Panc1 (cell line): ENCODE data around the gene MYL2. TPM values are rescaled to one million over a fixed set of nuclear protein-coding genes. Genes with fewer than 3 reads are reported as not detected.

Source experiments
- ATAC-seq: fragments of 200-7000 bp; cut with Tn5 transposase; 2 replicates; pipeline ENCODE4 v1.9.1; 2020; ENCODE audit warnings: mild to moderate bottlenecking, moderate library complexity
- BruUV-seq: library from RNA; stranded (reverse); fragments of 400-500 nt; replicated peaks from 2 replicates; lab custom pipeline; 2021; lab: Mats Ljungman, UMichigan
- CTCF ChIA-PET: fragments of 300-600 bp; sonication (Branson Sonifier 250); formaldehyde crosslinking; loops from one replicate; lab custom pipeline; 2022; ENCODE audit warnings: antibody characterized with exemption; lab: Charles Lee
- POLR2A ChIA-PET: fragments of 300-600 bp; sonication (Branson Sonifier 250); formaldehyde crosslinking; loops from one replicate; lab custom pipeline; 2022; ENCODE audit warnings: antibody characterized with exemption; lab: Charles Lee
- DNase-seq: peaks from one replicate; pipeline ENCODE4 v3.0.0-alpha.2; 2010; ENCODE audit warnings: low read depth, low spot score
- H3K27ac ChIP-seq: 2 replicates; pipeline ENCODE4 v1.5.1; 2011; ENCODE audit warnings: mild to moderate bottlenecking, low read length, inconsistent platforms
- H3K27me3 ChIP-seq: fragments of 200-500 bp; sonication (Bioruptor generic); 2 replicates; pipeline ENCODE4 v1.6.0; 2014; ENCODE audit warnings: low read length, inconsistent platforms; ENCODE audit not compliant: control insufficient read depth, insufficient read depth
- H3K36me3 ChIP-seq: fragments of 200-500 bp; sonication (Bioruptor generic); 2 replicates; pipeline ENCODE4 v1.5.1; 2014; ENCODE audit warnings: inconsistent platforms, mild to moderate bottlenecking, low read length, moderate library complexity; ENCODE audit not compliant: control insufficient read depth, insufficient read depth
- H3K4me1 ChIP-seq: 2 replicates; pipeline ENCODE4 v1.5.1; 2011; ENCODE audit warnings: inconsistent platforms, mild to moderate bottlenecking, low read length, moderate library complexity; ENCODE audit not compliant: control insufficient read depth, insufficient read depth
- H3K4me3 ChIP-seq, 2 experiments: 2 replicates each; pipeline ENCODE4 v1.5.1; 2011 to 2012; ENCODE audit warnings: low read depth in 2 of 2, low read length in 2 of 2, mild to moderate bottlenecking in 2 of 2, inconsistent platforms in 1 of 2, moderate library complexity in 1 of 2
- H3K9me3 ChIP-seq: fragments of 200-500 bp; sonication (Bioruptor generic); 2 replicates; pipeline ENCODE4 v1.5.1; 2014; ENCODE audit warnings: low read depth, mild to moderate bottlenecking, inconsistent platforms, low read length, moderate library complexity; ENCODE audit not compliant: control insufficient read depth, insufficient read depth
- POLR2AphosphoS5 ChIP-seq: IDR thresholded peaks from 2 replicates; pipeline ENCODE4 v1.6.1; 2012; ENCODE audit warnings: mild to moderate bottlenecking, low read depth, low read length, moderate library complexity
- SIN3A ChIP-seq: IDR thresholded peaks from 2 replicates; pipeline ENCODE4 v1.6.1; 2012; ENCODE audit warnings: low read depth, mild to moderate bottlenecking, low read length, moderate library complexity, borderline replicate concordance; ENCODE audit not compliant: insufficient read depth
- TCF7L2 ChIP-seq: IDR thresholded peaks from 2 replicates; pipeline ENCODE4 v1.6.1; 2011; ENCODE audit warnings: mild to moderate bottlenecking, low read depth, low read length, inconsistent platforms
- in situ Hi-C: cut with HindIII; loops from 2 replicates; pipeline ENCODE4 v1.10.0; 2016; ENCODE audit warnings: low sequenced_read_pairs, low pct_unique_long_range_greater_than_20kb
- intact Hi-C: fragments of 100-400 bp; cut with micrococcal nuclease; formaldehyde crosslinking; loops from one replicate; pipeline ENCODE4 v1.10.0; 2022; ENCODE audit not compliant: unreplicated experiment
- total RNA-seq: library from RNA; stranded (reverse); gene quantifications from one replicate; pipeline ENCODE4 v1.2.1, GENCODE V29; 2021; ENCODE audit not compliant: unreplicated experiment
- TF ChIP-seq, protein P1 (sequence below): fragments of 450-650 bp; IDR thresholded peaks from 2 replicates; pipeline ENCODE4 v1.5.1; 2017; ENCODE audit warnings: mild to moderate bottlenecking

Gene MYL2
- total RNA-seq, 1 experiment from 2014 or later, result not detected

DNA sequence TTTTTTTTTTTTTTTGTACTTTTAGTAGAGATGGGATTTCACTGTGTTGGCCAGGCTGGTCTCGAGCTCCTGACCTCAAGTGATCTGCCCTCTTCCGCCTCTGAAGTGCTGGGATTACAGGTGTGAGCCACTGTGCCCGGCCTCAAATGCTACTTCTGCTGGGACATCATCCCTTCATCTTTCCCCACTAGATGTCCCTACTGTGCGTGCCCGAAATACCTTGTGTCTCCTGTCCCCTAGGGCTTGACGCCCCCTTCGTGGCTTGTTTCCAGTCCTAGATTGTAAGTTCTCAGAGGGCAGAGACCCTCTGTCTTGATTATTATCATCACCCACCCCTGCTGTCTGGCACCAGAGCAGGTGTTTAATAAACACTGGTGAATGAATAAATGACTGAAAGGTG, 58.6 kb downstream of the MYL2 start:
- no TSS peak for BruUV-seq
- POLR2A ChIA-PET, result no interaction called here
- TF ChIP-seq TCF7L2 (no peak), SIN3A (no peak), POLR2AphosphoS5 (no peak)
- TF ChIP-seq, protein P1, sequence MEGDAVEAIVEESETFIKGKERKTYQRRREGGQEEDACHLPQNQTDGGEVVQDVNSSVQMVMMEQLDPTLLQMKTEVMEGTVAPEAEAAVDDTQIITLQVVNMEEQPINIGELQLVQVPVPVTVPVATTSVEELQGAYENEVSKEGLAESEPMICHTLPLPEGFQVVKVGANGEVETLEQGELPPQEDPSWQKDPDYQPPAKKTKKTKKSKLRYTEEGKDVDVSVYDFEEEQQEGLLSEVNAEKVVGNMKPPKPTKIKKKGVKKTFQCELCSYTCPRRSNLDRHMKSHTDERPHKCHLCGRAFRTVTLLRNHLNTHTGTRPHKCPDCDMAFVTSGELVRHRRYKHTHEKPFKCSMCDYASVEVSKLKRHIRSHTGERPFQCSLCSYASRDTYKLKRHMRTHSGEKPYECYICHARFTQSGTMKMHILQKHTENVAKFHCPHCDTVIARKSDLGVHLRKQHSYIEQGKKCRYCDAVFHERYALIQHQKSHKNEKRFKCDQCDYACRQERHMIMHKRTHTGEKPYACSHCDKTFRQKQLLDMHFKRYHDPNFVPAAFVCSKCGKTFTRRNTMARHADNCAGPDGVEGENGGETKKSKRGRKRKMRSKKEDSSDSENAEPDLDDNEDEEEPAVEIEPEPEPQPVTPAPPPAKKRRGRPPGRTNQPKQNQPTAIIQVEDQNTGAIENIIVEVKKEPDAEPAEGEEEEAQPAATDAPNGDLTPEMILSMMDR, result peak; percentile 62; the same call in 1 of the 2 replicates
- CTCF ChIA-PET, result no interaction called here
- Histone ChIP-seq H3K27ac (no peak overlapping the region), H3K4me3 (no peak overlapping the region), H3K27me3 (no peaks in the 10 kb centered on the region), H3K9me3 (no peaks in the 10 kb centered on the region), H3K4me1 (no peaks in the 10 kb centered on the region), H3K36me3 (no peaks in the 10 kb centered on the region)
- DNase-seq, result no peak
- ATAC-seq, result no peak
- in situ Hi-C loops, result no loop called here
- intact Hi-C loops, result no loop called here

Other genes with a start within 250 kb of the MYL2 start
- gene HVCN1, start 231.5 kb downstream of the MYL2 start, total RNA-seq, result 0.87 TPM
- 219 TPM for gene PPP1CC, start 177.7 kb downstream of the MYL2 start, total RNA-seq
- gene CCDC63, start 73.6 kb downstream of the MYL2 start, total RNA-seq, result not detected
- gene CUX2, start 113.6 kb upstream of the MYL2 start, total RNA-seq, result 0.69 TPM